H1 (cell line): ENCODE measurements around the gene CASK. TPM values are rescaled to one million over a fixed set of nuclear protein-coding genes. Genes with fewer than 3 reads are reported as not detected.

ENCODE experiments used
- CTCF ChIA-PET: fragments of 300-600 bp; sonication (Branson Sonifier 250); formaldehyde crosslinking; loops from one replicate; lab custom pipeline; 2021; ENCODE audit not compliant: partially characterized antibody; lab: Charles Lee
- POLR2A ChIA-PET: fragments of 300-600 bp; sonication (Branson Sonifier 250); formaldehyde crosslinking; loops from one replicate; lab custom pipeline; 2021; ENCODE audit warnings: inconsistent platforms; ENCODE audit not compliant: partially characterized antibody; lab: Charles Lee
- DNase-seq, 2 experiments: peaks; one replicate each; pipeline versions ENCODE4 v3.0.0 to v3.0.0-alpha.2; 2010 to 2022; ENCODE audit warnings: low spot score in 2 of 2, low read depth in 1 of 2, mixed read lengths in 1 of 2
- FAIRE-seq: peaks from 2 replicates; lab custom pipeline; 2011; peaks lifted over from hg19 to GRCh38; lab: Jason Lieb, UNC
- H2AFZ ChIP-seq: 2 replicates; pipeline ENCODE4 v1.8.1; 2012; ENCODE audit warnings: low read length, inconsistent platforms
- H2AK5ac ChIP-seq: 2 replicates; pipeline ENCODE4 v1.6.1; 2013; ENCODE audit warnings: low read depth, low read length
- H2BK120ac ChIP-seq: replicated peaks from 2 replicates; pipeline ENCODE3; 2013; ENCODE audit warnings: low read depth, low read length, inconsistent platforms
- H2BK12ac ChIP-seq: 2 replicates; pipeline ENCODE4 v1.6.1; 2013; ENCODE audit warnings: low read depth, low read length
- H2BK15ac ChIP-seq: 2 replicates; pipeline ENCODE4 v1.6.1; 2013; ENCODE audit warnings: low read length
- H2BK20ac ChIP-seq: 2 replicates; pipeline ENCODE4 v1.6.1; 2013; ENCODE audit warnings: low read length
- H2BK5ac ChIP-seq: 2 replicates; pipeline ENCODE4 v1.6.1; 2013; ENCODE audit warnings: low read depth, low read length
- H3K14ac ChIP-seq: 2 replicates; pipeline ENCODE4 v1.6.1; 2013; ENCODE audit warnings: inconsistent platforms; ENCODE audit not compliant: insufficient read length
- H3K18ac ChIP-seq: 2 replicates; pipeline ENCODE4 v1.6.1; 2013; ENCODE audit warnings: low read length; ENCODE audit errors: extremely low read depth
- H3K23ac ChIP-seq: 2 replicates; pipeline ENCODE4 v1.6.1; 2013; ENCODE audit warnings: inconsistent platforms; ENCODE audit not compliant: insufficient read length
- H3K23me2 ChIP-seq: 2 replicates; pipeline ENCODE4 v1.6.1; 2013; ENCODE audit warnings: low read depth, low read length
- H3K27ac ChIP-seq: 2 replicates; pipeline ENCODE4 v1.6.1; 2011; ENCODE audit warnings: low read depth, low read length, inconsistent platforms
- H3K27me3 ChIP-seq, 4 experiments: replicated peaks in 1 of 4; 1 replicate in 1 of 4; 2 replicates in 3 of 4; pipeline versions ENCODE4 v1.6.1 to v1.8.1; 2011 to 2013; ENCODE audit warnings: low read length in 3 of 4, mild to moderate bottlenecking in 3 of 4, inconsistent platforms in 2 of 4, mixed read lengths in 2 of 4, moderate library complexity in 1 of 4; ENCODE audit not compliant: control insufficient read depth in 3 of 4, insufficient read depth in 3 of 4; ENCODE audit errors: extremely low read depth in 1 of 4
- H3K36me3 ChIP-seq, 4 experiments: 2 replicates each; pipeline versions ENCODE4 v1.6.1 to v1.8.1; 2011 to 2013; ENCODE audit warnings: mild to moderate bottlenecking in 4 of 4, low read length in 3 of 4, moderate library complexity in 2 of 4, control low read depth in 1 of 4, inconsistent platforms in 1 of 4; ENCODE audit not compliant: insufficient read depth in 4 of 4, control insufficient read depth in 2 of 4
- H3K4ac ChIP-seq: replicated peaks from 2 replicates; pipeline ENCODE3; 2013; ENCODE audit warnings: low read length, low read depth, mixed read lengths, inconsistent platforms; ENCODE audit not compliant: insufficient read length
- H3K4me1 ChIP-seq, 4 experiments: replicated peaks in 1 of 4; 1 replicate in 1 of 4; 2 replicates in 3 of 4; pipeline versions ENCODE4 v1.6.1 to v1.8.1; 2011 to 2013; ENCODE audit warnings: low read length in 3 of 4, inconsistent platforms in 2 of 4, mixed read lengths in 1 of 4; ENCODE audit not compliant: insufficient read depth in 4 of 4, control insufficient read depth in 3 of 4
- H3K4me2 ChIP-seq, 2 experiments: 2 replicates each; pipeline versions ENCODE4 v1.6.1 to v1.8.1; 2011 to 2013; ENCODE audit warnings: low read depth in 2 of 2, low read length in 2 of 2, control low read depth in 1 of 2, inconsistent platforms in 1 of 2, mild to moderate bottlenecking in 1 of 2; ENCODE audit not compliant: insufficient read depth in 1 of 2
- H3K4me3 ChIP-seq, 4 experiments: fragments of 200-600, 300-600 bp in 1 of 4; sonication (generic), shearing (Covaris generic), sonication (Bioruptor Twin) in 1 of 4; 2 replicates each; pipeline versions ENCODE4 v1.5.1 to v1.8.1; 2011 to 2016; ENCODE audit warnings: low read length in 4 of 4, low read depth in 3 of 4, control low read depth in 2 of 4, inconsistent platforms in 2 of 4, mild to moderate bottlenecking in 2 of 4, mixed read lengths in 1 of 4, moderate library complexity in 1 of 4; ENCODE audit not compliant: insufficient read depth in 2 of 4; ENCODE audit errors: extremely low read depth in 1 of 4
- H3K56ac ChIP-seq: replicated peaks from 2 replicates; pipeline ENCODE3; 2013; ENCODE audit warnings: low read depth, mild to moderate bottlenecking, mixed read lengths, low read length, inconsistent platforms; ENCODE audit not compliant: insufficient read length
- H3K79me1 ChIP-seq: 2 replicates; pipeline ENCODE4 v1.6.1; 2013; ENCODE audit warnings: low read depth, low read length, control low read depth
- H3K79me2 ChIP-seq, 2 experiments: 2 replicates each; pipeline versions ENCODE4 v1.6.1 to v1.8.1; 2012 to 2013; ENCODE audit warnings: low read length in 2 of 2, mild to moderate bottlenecking in 2 of 2, inconsistent platforms in 1 of 2; ENCODE audit not compliant: insufficient read depth in 2 of 2, control insufficient read depth in 1 of 2
- H3K9ac ChIP-seq, 4 experiments: replicated peaks in 1 of 4; 1 replicate in 1 of 4; 2 replicates in 3 of 4; pipeline versions ENCODE4 v1.6.1 to v1.8.1; 2011 to 2013; ENCODE audit warnings: low read depth in 3 of 4, low read length in 3 of 4, control low read depth in 2 of 4, mild to moderate bottlenecking in 2 of 4, moderate library complexity in 2 of 4, inconsistent platforms in 1 of 4; ENCODE audit errors: extremely low read depth in 1 of 4
- H3K9me3 ChIP-seq, 2 experiments: 2 replicates each; pipeline versions ENCODE4 v1.6.1 to v1.8.1; 2012 to 2013; ENCODE audit warnings: mild to moderate bottlenecking in 2 of 2, moderate library complexity in 2 of 2, control low read depth in 1 of 2, inconsistent platforms in 1 of 2, low read depth in 1 of 2, low read length in 1 of 2, mixed read lengths in 1 of 2; ENCODE audit not compliant: insufficient read depth in 2 of 2
- H4K20me1 ChIP-seq, 2 experiments: replicated peaks in 1 of 2; 2 replicates each; pipeline versions ENCODE3 to v1.8.1; 2011 to 2013; ENCODE audit warnings: inconsistent platforms in 2 of 2, low read length in 2 of 2, mild to moderate bottlenecking in 1 of 2; ENCODE audit not compliant: insufficient read depth in 2 of 2, control insufficient read depth in 1 of 2
- H4K5ac ChIP-seq: 2 replicates; pipeline ENCODE4 v1.6.1; 2013; ENCODE audit warnings: low read length, low read depth, mixed read lengths, inconsistent platforms; ENCODE audit not compliant: insufficient read length
- H4K8ac ChIP-seq: 2 replicates; pipeline ENCODE4 v1.8.0; 2013; ENCODE audit warnings: mild to moderate bottlenecking, moderate library complexity, low read length, inconsistent platforms; ENCODE audit not compliant: insufficient read depth; ENCODE audit errors: extremely low read depth
- H4K91ac ChIP-seq: replicated peaks from 2 replicates; pipeline ENCODE3; 2013; ENCODE audit warnings: low read length, mixed read lengths, inconsistent platforms; ENCODE audit not compliant: insufficient read length
- ATF2 ChIP-seq: IDR thresholded peaks from 2 replicates; pipeline ENCODE4 v1.6.1; 2012; ENCODE audit warnings: low read length, inconsistent platforms
- WGBS, 2 experiments: shearing (Covaris generic) in 1 of 2; methylation state at CpG; one replicate each; pipeline versions ENCODE4 v1.1.6 to v1.1.7; 2013 to 2015; ENCODE audit warnings: low lambda C conversion rate in 2 of 2, mixed read lengths in 2 of 2, inconsistent platforms in 1 of 2, low coverage in 1 of 2, missing lambda C conversion rate in 1 of 2; ENCODE audit not compliant: insufficient replicate concordance in 2 of 2, insufficient coverage in 1 of 2, insufficient read length in 1 of 2; ENCODE audit errors: extremely low coverage in 1 of 2, missing lambda C conversion rate in 1 of 2; 5-methylcytosine and 5-hydroxymethylcytosine counted together
- polyA plus RNA-seq, 7 experiments: library from polyadenylated mRNA; depleted of rRNA in 3 of 7; stranded (reverse) in 5 of 7; unstranded in 2 of 7; fragments of >200 nt in 5 of 7; fragments of 200-250 nt in 2 of 7; gene quantifications; 1 replicate in 5 of 7; 2 replicates in 1 of 7; 4 replicates in 1 of 7; pipeline versions ENCODE4 v1.2.1 to v1.2.3, GENCODE V29; 2011 to 2013; ENCODE audit warnings: missing spikeins in 2 of 7, mixed read lengths in 2 of 7
- total RNA-seq: library from RNA; stranded (reverse); fragmentation: NEBNext Ultra II Directional; extraction: Animal tissue kit (Norgen Biotek cat#: 25700); gene quantifications from 2 replicates; pipeline ENCODE4 v1.2.1, GENCODE V29; 2021

The CASK gene
- total and polyA plus RNA-seq, 2 of the 8 experiments (the other 6 are each of a cell fraction or from before 2014, with no cell fraction given): 21.6 to 55.1 TPM

- FAIRE-seq: no peak
- no peak overlapping the region for H3K4ac ChIP-seq
These were observed 203.1 kb downstream of the CASK start for GRCh38 chrX:41720125-41720779.

More at GRCh38 chrX:41720125-41720779, 203.1 kb downstream of the CASK start:
- Histone ChIP-seq H3K36me3 (no peaks in the 10 kb centered on the region), H2BK120ac (no peak overlapping the region), H4K5ac (no peak overlapping the region), H3K4me2 (no peak overlapping the region), H3K79me2 (no peaks in the 10 kb centered on the region), H3K23me2 (no peaks in the 10 kb centered on the region), H3K27me3 (no peaks in the 10 kb centered on the region), H3K14ac (no peak overlapping the region), H2BK15ac (no peak overlapping the region), H3K56ac (no peak overlapping the region), H4K8ac (no peak overlapping the region), H2AK5ac (no peak overlapping the region), H3K9ac (no peak overlapping the region), H3K27ac (peak overlapping the region; percentile 25; the same call in 1 of the 2 replicates), H2BK20ac (no peak overlapping the region), H3K4me1 (peaks cover 0 to 13% (median 3%) of the 10 kb centered on the region in 4 experiments; a peak in 5 of 7 replicates), H3K18ac (no peak overlapping the region; the same call in 1 of the 2 replicates), H3K4me3 (no peak overlapping the region), H3K23ac (no peak overlapping the region), H2BK12ac (peak overlapping the region; percentile 81), H4K20me1 (no peaks in the 10 kb centered on the region), H4K91ac (peak overlapping the region; percentile 44), H2AFZ (no peak overlapping the region), H3K79me1 (no peaks in the 10 kb centered on the region), H3K9me3 (no peaks in the 10 kb centered on the region), H2BK5ac (0 out of 2 replicates have a peak overlapping the region, but pooled peaks have one; percentile 77)
- ChIA-PET POLR2A (no interaction called here), CTCF (no interaction called here)
- DNase-seq: no peak
- 79% methylated on average over 3 of the region's 3 CpGs; no CpG with 5 or more reads in 1 of the 2 experiments for WGBS, 2 experiments
- TF ChIP-seq ATF2: no peak
